Measurements from ENCODE around the gene LIPA. TPM values are rescaled to one million over a fixed set of nuclear protein-coding genes. Genes with fewer than 3 reads are reported as not detected.

LIPA gene
- total and polyA plus RNA-seq, 9 donors: 26.6 to 191 (median 36.1) TPM

GRCh38 chr10:89185658-89186057 is 65.9 kb downstream of the LIPA start:
- no peaks in the 10 kb centered on the region for H3K9me3 ChIP-seq
- no peaks in the 10 kb centered on the region for H3K4me1 ChIP-seq (ENCODE audit: insufficient read depth)
- no peaks in the 10 kb centered on the region for H3K36me3 ChIP-seq
- DNase-seq: no peak
- no peak overlapping the region for H3K27ac ChIP-seq
- intact Hi-C loops (cut with DNase I): no loop called here
- TF ChIP-seq CTCF (IDR thresholded peaks at IDR 0.05) (no peak), EP300 (IDR thresholded peaks at IDR 0.05) (no peak), POLR2A (IDR thresholded peaks at IDR 0.05) (no peak)
- H3K27me3 ChIP-seq: no peaks in the 10 kb centered on the region
- no peak overlapping the region for H3K4me3 ChIP-seq

GRCh38 chr10:89184638-89185037 is 66.9 kb downstream of the LIPA start:
- Histone ChIP-seq H3K27ac (no peak overlapping the region), H3K4me1 (ENCODE audit: insufficient read depth) (no peaks in the 10 kb centered on the region), H3K27me3 (no peaks in the 10 kb centered on the region), H3K36me3 (no peaks in the 10 kb centered on the region), H3K4me3 (no peak overlapping the region), H3K9me3 (no peaks in the 10 kb centered on the region)
- intact Hi-C loops (cut with DNase I): no loop called here
- TF ChIP-seq CTCF (IDR thresholded peaks at IDR 0.05): no peak
- TF ChIP-seq EP300 (IDR thresholded peaks at IDR 0.05): no peak
- no peak for TF ChIP-seq POLR2A (IDR thresholded peaks at IDR 0.05)
- WGBS, 3 donors: 62 to 63% (median 63%) methylated on average over 3 of the region's 3 CpGs
- DNase-seq: no peak

- TF ChIP-seq CTCF (IDR thresholded peaks at IDR 0.05) (no peak), EP300 (IDR thresholded peaks at IDR 0.05) (no peak), POLR2A (IDR thresholded peaks at IDR 0.05) (no peak)
- intact Hi-C loops (cut with DNase I): no loop called here
- H3K36me3 ChIP-seq: no peaks in the 10 kb centered on the region
- no peaks in the 10 kb centered on the region for H3K9me3 ChIP-seq
- H3K4me1 ChIP-seq (ENCODE audit: insufficient read depth): no peaks in the 10 kb centered on the region
- H3K27ac ChIP-seq: no peak overlapping the region
- H3K27me3 ChIP-seq: no peaks in the 10 kb centered on the region
- H3K4me3 ChIP-seq: no peak overlapping the region
- DNase-seq: no peak
Observed at GRCh38 chr10:89183571-89183970, 68.0 kb downstream of the LIPA start.

GRCh38 chr10:89182894-89183293 is 68.7 kb downstream of the LIPA start:
- 84 to 91% (median 87%) methylated on average over 2 of the region's 2 CpGs for WGBS, 3 donors
- no peaks in the 10 kb centered on the region for H3K36me3 ChIP-seq
- H3K4me3 ChIP-seq: no peak overlapping the region
- DNase-seq: no peak
- intact Hi-C loops (cut with DNase I): no loop called here
- H3K27me3 ChIP-seq: no peaks in the 10 kb centered on the region
- no peaks in the 10 kb centered on the region for H3K4me1 ChIP-seq (ENCODE audit: insufficient read depth)
- TF ChIP-seq CTCF (IDR thresholded peaks at IDR 0.05) (no peak), EP300 (IDR thresholded peaks at IDR 0.05) (no peak), POLR2A (IDR thresholded peaks at IDR 0.05) (no peak)
- no peak overlapping the region for H3K27ac ChIP-seq
- H3K9me3 ChIP-seq: no peaks in the 10 kb centered on the region

GRCh38 chr10:89175816-89176215 is 75.8 kb downstream of the LIPA start:
- no peaks in the 10 kb centered on the region for H3K36me3 ChIP-seq
- no peak overlapping the region for H3K27ac ChIP-seq
- no peaks in the 10 kb centered on the region for H3K27me3 ChIP-seq
- no peaks in the 10 kb centered on the region for H3K4me1 ChIP-seq (ENCODE audit: insufficient read depth)
- DNase-seq: no peak
- intact Hi-C loops (cut with DNase I): no loop called here
- H3K4me3 ChIP-seq: no peak overlapping the region
- TF ChIP-seq CTCF (IDR thresholded peaks at IDR 0.05) (no peak), EP300 (IDR thresholded peaks at IDR 0.05) (no peak), POLR2A (IDR thresholded peaks at IDR 0.05) (no peak)
- no peaks in the 10 kb centered on the region for H3K9me3 ChIP-seq
